Endometrial microvascular endothelial cells (primary cell): Measurements from ENCODE around the gene NINL. TPM values are rescaled to one million over a fixed set of nuclear protein-coding genes. Genes with fewer than 3 reads are reported as not detected.
"Not testable (repeated sequence)": the region's sequence is repeated elsewhere in the genome, so short reads cannot be mapped to it uniquely, and the experiment has no call there.

Experiments used
- in situ Hi-C: cut with HindIII; loops from 2 replicates; pipeline ENCODE4 v1.10.0; 2017; ENCODE audit warnings: low sequenced_read_pairs, low pct_unique_long_range_greater_than_20kb; ENCODE audit errors: inconsistent ontology term
- total RNA-seq: library from RNA; depleted of rRNA; stranded (reverse); fragments of >200 nt; gene quantifications from one replicate; pipeline ENCODE4 v1.2.3, GENCODE V29; 2015; ENCODE audit errors: inconsistent ontology term

Gene NINL
- 2.5 TPM for total RNA-seq

DNA sequence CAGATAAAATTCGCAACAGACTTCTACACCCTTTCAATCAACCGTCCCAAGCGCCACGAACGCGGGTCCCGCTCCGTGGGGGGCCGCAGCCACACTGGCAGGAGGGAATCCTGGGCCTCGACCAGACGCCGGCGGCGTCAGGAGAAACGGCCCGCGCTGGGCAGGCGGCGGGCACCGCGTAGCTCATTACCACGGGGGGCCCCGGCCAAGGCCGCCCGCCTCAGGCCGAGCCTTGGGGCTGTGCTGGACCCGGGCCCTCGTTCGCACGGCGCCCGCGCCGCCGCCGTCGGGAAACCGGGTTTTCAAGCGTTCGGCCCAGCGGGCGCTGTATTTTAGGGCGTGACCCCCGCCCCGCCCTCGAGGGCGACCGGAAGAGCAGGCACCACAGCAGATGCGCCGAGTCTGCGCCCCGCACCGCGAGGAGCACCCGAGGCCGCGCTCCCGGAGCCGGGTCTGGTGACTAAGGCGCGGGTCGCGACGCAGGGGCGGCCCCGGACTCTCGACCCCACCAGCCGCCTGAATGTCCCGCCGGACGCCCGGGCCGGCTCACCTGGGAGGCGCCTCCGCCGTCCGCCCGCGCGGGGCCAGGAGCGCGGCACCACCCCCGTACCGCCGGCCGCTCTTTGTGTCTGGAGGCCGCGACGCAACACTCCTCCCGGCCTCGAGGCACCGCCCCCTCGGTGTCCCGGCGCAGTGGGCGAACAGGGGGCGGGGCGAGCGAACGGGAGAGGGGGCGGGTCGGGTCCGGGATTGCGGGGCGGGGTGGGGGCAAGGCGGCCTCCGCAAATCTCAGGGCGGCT lies at the start of gene NINL:
TSS of gene NINL (minus strand) at position 627 of the 800 bp plus-strand sequence. CDS start 58,944 bp downstream, outside the sequence.
- in situ Hi-C loops, result no loop called here

- in situ Hi-C loops, result no loop called here
Observed at GRCh38 chr20:25632940-25633790, 47.8 kb upstream of the NINL start.

GRCh38 chr20:25630615-25631014 lies 45.3 kb upstream of the NINL start:
- in situ Hi-C loops, result not testable (repeated sequence)

GRCh38 chr20:25629816-25630499 lies 44.6 kb upstream of the NINL start:
- in situ Hi-C loops, result no loop called here

DNA sequence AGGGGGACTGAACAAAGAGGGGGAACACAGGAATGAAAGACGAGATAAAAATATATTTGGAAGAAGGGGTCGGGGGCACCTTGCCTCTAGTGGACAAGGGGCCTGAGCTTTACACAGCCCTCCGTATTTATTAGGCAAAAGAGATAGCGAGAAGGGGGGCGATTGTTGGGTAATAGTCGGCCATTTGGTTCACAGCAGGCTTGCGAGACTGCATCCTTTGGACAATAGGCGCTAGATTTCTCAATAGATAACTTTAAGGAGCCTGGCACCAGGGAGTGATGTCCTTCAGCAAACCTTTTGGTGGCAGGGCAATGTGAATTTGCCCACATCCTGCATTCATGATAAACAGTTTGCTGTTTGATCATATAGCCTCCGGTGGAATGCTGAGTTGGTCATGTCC lies 41.4 kb upstream of the NINL start:
- in situ Hi-C loops, result no loop called here

DNA sequence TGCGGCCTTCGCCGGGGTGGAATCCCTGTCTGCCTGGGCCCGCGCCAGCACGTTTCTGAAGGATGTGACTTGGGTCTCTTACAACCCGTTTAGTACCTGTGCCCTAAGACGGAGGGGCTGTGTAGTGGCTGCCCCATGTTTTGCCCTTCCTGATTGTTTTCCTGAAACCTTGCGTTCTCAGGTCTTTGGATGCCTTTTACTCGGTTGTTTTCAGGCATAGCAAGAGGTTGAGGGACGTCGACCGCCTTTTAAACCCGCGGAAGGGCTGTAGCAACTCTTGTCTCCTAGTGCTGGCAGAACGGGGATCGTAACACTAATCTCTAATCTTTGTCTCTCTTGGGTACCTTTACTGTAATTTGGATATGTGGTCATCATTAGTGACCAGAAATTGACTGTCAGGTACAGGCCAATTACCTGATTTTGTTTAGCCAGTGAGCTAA lies 39.2 kb upstream of the NINL start:
- in situ Hi-C loops, result no loop called here

- in situ Hi-C loops, result no loop called here
Observed at GRCh38 chr20:25623736-25624499, 38.6 kb upstream of the NINL start, which contains the start of gene NANP. TSS of gene NANP (minus strand) at chr20:25624014. CDS start at chr20:25623948, 66 bp downstream.

DNA sequence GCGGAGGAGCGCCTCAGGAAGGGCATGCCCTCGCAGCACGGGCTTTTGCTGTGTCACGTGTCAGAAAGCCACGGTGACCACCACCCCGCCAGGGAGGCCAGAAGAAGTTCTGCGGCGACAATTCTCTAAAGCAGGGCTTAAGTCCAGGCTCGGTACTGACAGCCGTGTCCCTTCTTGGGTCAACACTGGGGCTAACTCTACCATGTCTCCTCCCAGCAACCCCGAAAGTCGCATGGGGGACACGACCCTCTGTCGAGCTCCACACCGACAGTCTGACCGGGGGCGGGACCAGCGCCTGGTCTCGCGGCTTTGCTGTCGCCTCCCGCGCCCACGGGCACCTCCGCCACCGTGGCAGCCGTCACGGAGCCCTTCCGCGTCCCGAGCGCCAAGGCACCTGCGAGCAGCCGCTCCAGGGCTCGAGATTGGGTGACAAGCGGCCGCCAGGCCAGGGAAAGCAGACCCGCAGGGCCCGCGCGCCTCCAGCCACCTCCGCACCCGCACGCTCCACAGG lies 37.9 kb upstream of the NINL start:
- in situ Hi-C loops, result no loop called here

- in situ Hi-C loops, result no loop called here
Observed at GRCh38 chr20:25622450-25623224, 37.3 kb upstream of the NINL start.

DNA sequence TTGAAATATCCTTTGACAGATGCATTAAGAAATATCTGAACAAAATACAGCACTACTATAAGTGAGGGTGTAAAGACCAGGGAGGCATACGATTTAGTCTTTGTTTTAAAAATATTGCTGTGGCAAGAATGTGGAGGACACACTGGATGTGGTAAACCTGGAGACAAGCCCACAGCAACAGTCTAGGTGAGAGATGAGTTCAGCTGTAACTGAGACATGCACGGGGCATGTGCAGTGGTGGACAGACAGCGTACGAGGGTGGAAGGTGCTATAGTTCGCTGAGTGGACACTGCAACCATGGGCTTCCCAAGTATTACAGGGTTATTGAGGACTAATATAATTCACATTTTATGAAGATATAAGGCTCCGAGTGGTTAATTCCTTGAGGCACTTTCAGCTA lies 36.7 kb upstream of the NINL start:
- in situ Hi-C loops, result no loop called here

DNA sequence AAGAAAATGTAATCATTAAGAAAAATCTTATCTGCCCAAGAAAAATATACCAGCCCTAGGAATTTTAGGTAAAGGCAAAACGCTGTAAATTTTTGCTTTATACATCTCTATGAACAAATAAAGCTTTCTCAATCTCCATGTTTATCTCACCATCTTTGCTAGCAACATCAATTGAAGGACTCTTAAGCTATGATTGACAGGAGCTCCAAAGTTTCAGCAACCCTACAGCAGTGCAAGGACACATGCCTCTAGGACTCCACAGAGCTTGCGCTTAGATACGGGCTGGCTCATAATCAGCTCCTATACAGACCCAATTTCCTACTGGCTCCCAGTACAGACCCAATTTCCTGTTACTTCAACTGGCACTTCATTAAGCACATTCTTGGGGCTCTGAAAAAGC lies 34.2 kb upstream of the NINL start:
- in situ Hi-C loops, result no loop called here

DNA sequence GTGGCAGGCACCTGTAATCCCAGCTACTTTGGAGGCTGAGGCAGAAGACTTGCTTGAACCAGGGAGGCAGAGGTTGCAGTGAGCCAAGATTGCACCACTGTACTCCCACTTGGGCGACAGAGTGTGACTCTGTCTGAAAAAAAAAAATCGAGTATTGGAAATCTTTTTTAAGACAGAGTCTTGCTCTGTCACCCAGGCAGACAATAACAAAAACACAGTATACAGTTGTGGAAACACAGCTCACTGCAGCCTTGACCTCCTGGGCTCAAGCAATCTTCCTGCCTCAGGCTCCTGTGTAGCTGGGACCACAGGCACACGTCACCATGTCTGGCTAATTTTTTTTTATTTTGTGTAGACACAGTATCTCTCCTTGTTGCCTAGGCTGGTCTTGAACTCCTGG lies 23.4 kb upstream of the NINL start:
- in situ Hi-C loops, result no loop called here

DNA sequence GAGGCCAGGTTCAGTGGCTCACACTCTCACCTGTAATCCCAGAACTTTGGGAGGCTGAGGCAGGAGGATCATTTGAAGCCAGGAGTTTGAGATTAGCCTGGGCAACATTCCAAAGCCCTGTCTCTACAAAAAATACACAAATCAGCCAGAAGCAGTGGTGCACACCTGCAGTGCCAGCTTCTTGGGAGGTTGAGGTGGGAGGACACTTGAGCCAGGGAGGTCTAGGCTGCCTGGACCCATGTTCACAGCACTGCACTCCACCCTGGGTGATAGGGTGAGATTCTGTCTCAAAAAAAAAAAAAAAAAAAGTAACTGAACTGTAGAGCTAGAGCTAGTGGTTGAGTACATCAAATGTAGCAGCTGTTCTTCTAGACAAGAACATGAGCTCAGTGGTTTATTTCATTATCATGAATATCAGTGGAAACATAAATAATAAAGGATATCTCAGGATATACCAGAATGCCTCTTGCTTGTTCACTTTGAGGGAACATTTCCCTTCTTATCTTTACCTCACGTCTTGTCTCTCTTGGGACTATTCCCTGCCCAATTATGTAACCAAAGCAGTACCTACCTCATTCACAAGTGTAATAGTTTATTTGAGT lies 20.9 kb upstream of the NINL start:
- in situ Hi-C loops, result no loop called here

- in situ Hi-C loops, result no loop called here
Observed at GRCh38 chr20:25605148-25605547, 19.8 kb upstream of the NINL start.

- in situ Hi-C loops, result no loop called here
Observed at GRCh38 chr20:25604611-25605010, 19.3 kb upstream of the NINL start.

GRCh38 chr20:25602914-25603309 lies 17.6 kb upstream of the NINL start:
- in situ Hi-C loops, result not testable (repeated sequence)

DNA sequence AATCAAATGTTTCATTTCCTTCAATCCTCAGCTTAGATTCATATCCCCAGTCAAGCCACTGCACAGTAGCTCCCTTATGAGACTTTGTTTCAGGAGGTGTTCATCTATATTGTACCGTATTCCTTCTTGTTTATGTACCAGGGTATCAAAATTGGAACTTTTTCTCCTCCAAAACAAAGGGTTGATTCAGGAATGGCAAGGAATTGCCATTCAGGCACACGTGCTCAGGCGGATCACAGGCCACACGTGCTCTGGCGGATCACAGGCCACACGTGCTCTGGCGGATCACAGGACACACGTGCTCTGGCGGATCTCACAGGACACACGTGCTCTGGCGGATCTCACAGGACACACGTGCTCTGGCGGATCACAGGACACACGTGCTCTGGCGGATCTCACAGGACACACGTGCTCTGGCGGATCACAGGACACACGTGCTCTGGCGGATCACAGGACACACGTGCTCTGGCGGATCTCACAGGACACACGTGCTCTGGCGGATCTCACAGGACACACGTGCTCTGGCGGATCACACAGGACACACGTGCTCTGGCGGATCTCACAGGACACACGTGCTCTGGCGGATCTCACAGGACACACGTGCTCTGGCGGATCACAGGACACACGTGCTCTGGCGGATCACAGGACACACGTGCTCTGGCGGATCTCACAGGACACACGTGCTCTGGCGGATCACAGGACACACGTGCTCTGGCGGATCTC lies 17.0 kb upstream of the NINL start:
- in situ Hi-C loops, result not testable (repeated sequence)
